ENCODE results near the gene GBGT1. TPM values are rescaled to one million over a fixed set of nuclear protein-coding genes. Genes with fewer than 3 reads are reported as not detected.
A peak's percentile ranks its signal among the peaks of the same experiment; 100 is the strongest.

Gene GBGT1
- total and polyA plus RNA-seq, 9 of the 15 experiments (the other 6 are each of a cell fraction or from before 2014, with no cell fraction given): 0.55 to 25.8 (median 13.7) TPM

- TF ChIP-seq SPI1 (IDR thresholded peaks at IDR 0.05; ENCODE audit: borderline replicate concordance, low read depth, low read length) (peak; percentile 89), ESRRA (IDR thresholded peaks at IDR 0.05; ENCODE audit: borderline replicate concordance, low read depth) (no peak), NCOR1 (IDR thresholded peaks at IDR 0.05) (no peak), PRMT5 (CRISPR knock-in tag; IDR thresholded peaks at IDR 0.05) (no peak), ZNF280A (IDR thresholded peaks at IDR 0.05; ENCODE audit: low read depth, partially characterized antibody) (no peak), SMAD3 (CRISPR knock-in tag; conservative IDR thresholded peaks at IDR 0.05) (no peak), NR1H2 (CRISPR knock-in tag; IDR thresholded peaks at IDR 0.05) (0 out of 2 replicates have a peak, but pooled peaks have one; percentile 65), BCOR (IDR thresholded peaks at IDR 0.05) (peak; percentile 20; the same call in 1 of the 2 replicates), ZNF316 (IDR thresholded peaks at IDR 0.05) (no peak), TEAD4 (IDR thresholded peaks at IDR 0.05; ENCODE audit: low read length) (peak; percentile 6; the same call in 1 of the 2 replicates), TEAD4 (CRISPR knock-in tag; IDR thresholded peaks at IDR 0.05; ENCODE audit: borderline replicate concordance) (no peak), ETV6 (IDR thresholded peaks at IDR 0.05; ENCODE audit: borderline replicate concordance in 1 of 2, low read depth in 2 of 2, low read length in 1 of 2) (no peak), ETV6 (CRISPR knock-in tag; IDR thresholded peaks at IDR 0.05; ENCODE audit: borderline replicate concordance) (no peak), STAG1 (CRISPR knock-in tag; IDR thresholded peaks at IDR 0.05; ENCODE audit: borderline replicate concordance) (no peak), FOXP1 (CRISPR knock-in tag; IDR thresholded peaks at IDR 0.05) (no peak), ZNF12 (CRISPR knock-in tag; IDR thresholded peaks at IDR 0.05) (no peak; the same call in 1 of the 2 replicates), NFE2 (IDR thresholded peaks at IDR 0.05; ENCODE audit: low read depth) (0 out of 2 replicates have a peak, but pooled peaks have one; percentile 2), ZBED1 (IDR thresholded peaks at IDR 0.05) (0 out of 2 replicates have a peak, but pooled peaks have one; percentile 23)
Observed at GRCh38 chr9:133121198-133121914, 42.4 kb downstream of the GBGT1 start, which contains the start of gene RALGDS (continued).

Data from K562 (cell line).